Neural progenitor cell (in vitro differentiated cells): ENCODE measurements around the gene POC1A.

Source experiments
- CTCF ChIP-seq: fragments of 200-600 bp; sonication (generic); IDR thresholded peaks from 2 replicates; pipeline ENCODE4 v1.5.1; 2017; ENCODE audit warnings: antibody characterized with exemption, mild to moderate bottlenecking
- EZH2 ChIP-seq: fragments of 200-600 bp; sonication (generic); IDR thresholded peaks from 2 replicates; pipeline ENCODE4 v1.6.1; 2017; ENCODE audit warnings: antibody characterized with exemption, mild to moderate bottlenecking, moderate library complexity
- EZH2phosphoT487 ChIP-seq: fragments of 200-600 bp; sonication (generic); IDR thresholded peaks from 2 replicates; pipeline ENCODE4 v1.6.1; 2017; ENCODE audit warnings: antibody characterized with exemption

- TF ChIP-seq CTCF (no peak), EZH2phosphoT487 (no peak), EZH2 (no peak)
These were observed 86.1 kb downstream of the POC1A start for GRCh38 chr3:52068055-52068571.
